ENCODE measurements around the gene MPO. TPM values are rescaled to one million over a fixed set of nuclear protein-coding genes. Genes with fewer than 3 reads are reported as not detected.

Gene MPO, protein sequence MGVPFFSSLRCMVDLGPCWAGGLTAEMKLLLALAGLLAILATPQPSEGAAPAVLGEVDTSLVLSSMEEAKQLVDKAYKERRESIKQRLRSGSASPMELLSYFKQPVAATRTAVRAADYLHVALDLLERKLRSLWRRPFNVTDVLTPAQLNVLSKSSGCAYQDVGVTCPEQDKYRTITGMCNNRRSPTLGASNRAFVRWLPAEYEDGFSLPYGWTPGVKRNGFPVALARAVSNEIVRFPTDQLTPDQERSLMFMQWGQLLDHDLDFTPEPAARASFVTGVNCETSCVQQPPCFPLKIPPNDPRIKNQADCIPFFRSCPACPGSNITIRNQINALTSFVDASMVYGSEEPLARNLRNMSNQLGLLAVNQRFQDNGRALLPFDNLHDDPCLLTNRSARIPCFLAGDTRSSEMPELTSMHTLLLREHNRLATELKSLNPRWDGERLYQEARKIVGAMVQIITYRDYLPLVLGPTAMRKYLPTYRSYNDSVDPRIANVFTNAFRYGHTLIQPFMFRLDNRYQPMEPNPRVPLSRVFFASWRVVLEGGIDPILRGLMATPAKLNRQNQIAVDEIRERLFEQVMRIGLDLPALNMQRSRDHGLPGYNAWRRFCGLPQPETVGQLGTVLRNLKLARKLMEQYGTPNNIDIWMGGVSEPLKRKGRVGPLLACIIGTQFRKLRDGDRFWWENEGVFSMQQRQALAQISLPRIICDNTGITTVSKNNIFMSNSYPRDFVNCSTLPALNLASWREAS
- total RNA-seq = not detected in 2 replicates
- polyA plus RNA-seq = not detected in 2 replicates

DNA sequence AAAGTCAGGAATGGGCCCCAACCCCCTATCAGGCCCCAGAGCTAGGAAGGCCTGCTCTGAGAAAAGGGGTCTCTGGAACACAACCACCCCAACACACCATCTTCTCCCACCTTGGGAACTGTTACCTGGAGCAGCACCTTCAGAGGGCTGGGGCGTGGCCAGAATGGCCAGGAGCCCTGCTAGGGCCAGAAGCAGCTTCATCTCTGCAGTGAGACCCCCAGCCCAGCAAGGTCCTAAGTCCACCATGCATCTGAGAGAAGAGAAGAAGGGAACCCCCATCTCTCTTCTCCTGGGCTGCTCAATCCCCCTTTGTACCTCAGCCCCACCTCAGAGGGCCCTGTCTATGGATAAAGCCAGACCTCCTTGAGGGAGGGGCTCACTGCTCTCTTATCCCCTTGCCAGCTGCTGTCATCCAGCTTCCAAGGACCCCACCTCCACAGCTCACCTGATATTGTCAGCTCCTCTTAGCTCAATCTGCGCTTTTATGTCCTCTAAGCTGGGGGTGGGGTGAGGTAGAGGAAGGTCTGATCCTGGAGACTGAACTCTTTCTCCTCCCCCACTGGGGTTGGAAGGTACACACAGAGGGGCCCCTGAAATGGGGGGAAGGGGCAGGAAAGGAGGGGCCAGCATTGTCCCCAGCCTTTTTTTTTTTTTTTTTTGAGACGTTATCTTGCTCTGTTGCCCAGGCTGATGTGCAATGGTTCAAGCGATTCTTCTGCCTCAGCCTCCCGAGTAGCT is at the start of gene MPO:
Gene MPO (minus strand): TSS at position 456 of the 738 bp plus-strand sequence. CDS start 177 bp downstream, at position 279.
- no peaks in the 10 kb centered on the region for H3K36me3 ChIP-seq
- no peaks in the 10 kb centered on the region for H3K27me3 ChIP-seq
- H3K27ac ChIP-seq = no peak within 1 kb of the TSS
- no peaks in the 10 kb centered on the region for H3K4me1 ChIP-seq (ENCODE audit: low read depth)
- no peak within 1 kb of the TSS for H3K4me3 ChIP-seq
- H3K9me3 ChIP-seq (ENCODE audit: low read depth) = no peaks in the 10 kb centered on the region
- no peak for DNase-seq (ENCODE audit: low read depth in 1 of 2, low spot score in 1 of 2)
- TF ChIP-seq, protein P1, sequence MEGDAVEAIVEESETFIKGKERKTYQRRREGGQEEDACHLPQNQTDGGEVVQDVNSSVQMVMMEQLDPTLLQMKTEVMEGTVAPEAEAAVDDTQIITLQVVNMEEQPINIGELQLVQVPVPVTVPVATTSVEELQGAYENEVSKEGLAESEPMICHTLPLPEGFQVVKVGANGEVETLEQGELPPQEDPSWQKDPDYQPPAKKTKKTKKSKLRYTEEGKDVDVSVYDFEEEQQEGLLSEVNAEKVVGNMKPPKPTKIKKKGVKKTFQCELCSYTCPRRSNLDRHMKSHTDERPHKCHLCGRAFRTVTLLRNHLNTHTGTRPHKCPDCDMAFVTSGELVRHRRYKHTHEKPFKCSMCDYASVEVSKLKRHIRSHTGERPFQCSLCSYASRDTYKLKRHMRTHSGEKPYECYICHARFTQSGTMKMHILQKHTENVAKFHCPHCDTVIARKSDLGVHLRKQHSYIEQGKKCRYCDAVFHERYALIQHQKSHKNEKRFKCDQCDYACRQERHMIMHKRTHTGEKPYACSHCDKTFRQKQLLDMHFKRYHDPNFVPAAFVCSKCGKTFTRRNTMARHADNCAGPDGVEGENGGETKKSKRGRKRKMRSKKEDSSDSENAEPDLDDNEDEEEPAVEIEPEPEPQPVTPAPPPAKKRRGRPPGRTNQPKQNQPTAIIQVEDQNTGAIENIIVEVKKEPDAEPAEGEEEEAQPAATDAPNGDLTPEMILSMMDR (IDR thresholded peaks at IDR 0.05; ENCODE audit: low read depth, low read length) = no peak

DNA sequence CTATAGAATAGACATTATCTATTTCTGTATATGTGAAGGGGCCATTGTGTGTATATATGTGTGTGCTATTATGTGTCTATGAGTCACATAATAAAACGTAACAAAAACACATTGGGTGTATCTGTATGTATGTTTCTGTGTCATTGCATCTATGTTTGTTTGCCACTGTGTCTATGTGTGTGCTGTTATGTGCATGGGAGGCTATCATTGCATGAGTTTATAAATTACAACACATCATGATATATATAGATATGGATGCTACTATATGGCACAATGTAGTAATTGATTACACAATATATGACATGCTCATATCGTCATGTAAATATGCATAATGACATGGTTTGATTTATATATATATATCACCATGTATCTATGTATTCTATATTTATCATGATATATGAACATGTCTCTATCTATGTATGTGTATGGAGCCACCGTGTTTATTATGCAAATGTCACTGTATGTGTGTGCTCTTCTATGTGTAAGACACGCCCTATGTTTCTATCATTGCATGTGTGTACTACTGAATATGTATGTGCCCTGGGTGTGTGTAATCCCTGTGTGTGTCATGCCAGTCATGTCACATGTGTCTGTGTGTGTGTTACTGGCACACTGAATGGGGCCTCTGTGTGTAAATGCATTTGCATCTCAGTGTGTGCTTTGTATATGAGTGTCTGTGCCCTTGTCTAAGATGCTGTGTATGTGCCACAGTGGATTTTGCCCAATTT is 49.2 kb upstream of the MPO start:
- TF ChIP-seq, protein P1 (IDR thresholded peaks at IDR 0.05; ENCODE audit: low read depth, low read length) = no peak
- no peak for DNase-seq (ENCODE audit: low read depth in 1 of 2, low spot score in 1 of 2)
- Histone ChIP-seq H3K27ac (no peak overlapping the region), H3K9me3 (ENCODE audit: low read depth) (no peaks in the 10 kb centered on the region), H3K4me1 (ENCODE audit: low read depth) (no peaks in the 10 kb centered on the region), H3K36me3 (no peaks in the 10 kb centered on the region), H3K27me3 (no peaks in the 10 kb centered on the region), H3K4me3 (no peak overlapping the region)

DNA sequence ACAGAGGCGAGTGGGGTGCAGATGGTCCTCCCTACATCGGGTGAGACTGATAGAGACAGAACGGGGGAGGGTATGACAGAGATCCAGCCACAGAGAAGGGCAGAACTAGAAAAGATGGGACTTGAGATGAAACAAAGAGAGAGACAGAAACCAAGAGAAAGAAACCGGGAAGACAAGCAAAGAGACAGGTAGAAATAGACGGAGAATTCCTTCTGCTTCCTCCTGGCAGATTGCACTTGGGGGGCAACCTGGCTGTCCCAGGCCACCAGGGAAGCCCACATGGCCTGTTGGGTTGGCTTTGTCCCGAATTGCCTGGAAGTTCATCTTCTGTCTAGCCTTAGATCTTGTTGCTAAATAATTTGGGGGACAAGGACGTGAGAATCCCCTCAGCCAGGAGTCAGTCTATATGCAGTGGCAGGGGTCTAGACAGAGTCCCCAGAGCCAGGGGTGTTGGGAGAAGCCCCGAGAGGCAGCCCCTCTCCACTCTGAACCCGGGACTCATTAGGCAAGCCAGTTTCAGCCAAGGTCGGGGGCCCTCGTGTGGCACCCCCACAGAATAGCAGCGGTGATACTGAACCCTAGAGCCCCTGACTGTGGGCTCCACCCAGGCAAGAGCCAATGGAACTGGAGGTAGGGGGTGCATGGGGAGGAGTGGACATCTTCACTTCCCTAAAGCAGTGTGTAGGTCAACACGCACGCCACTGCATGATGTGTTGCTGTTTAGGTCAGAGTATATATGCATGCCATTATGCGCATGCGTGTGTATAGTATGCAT is 48.5 kb upstream of the MPO start:
- TF ChIP-seq, protein P1 (IDR thresholded peaks at IDR 0.05; ENCODE audit: low read depth, low read length) = peak; percentile 36
- H3K4me1 ChIP-seq (ENCODE audit: low read depth) = no peaks in the 10 kb centered on the region
- DNase-seq (ENCODE audit: low read depth in 1 of 2, low spot score in 1 of 2) = peak in 1 of 2 donors; percentile 25
- no peaks in the 10 kb centered on the region for H3K27me3 ChIP-seq
- no peaks in the 10 kb centered on the region for H3K36me3 ChIP-seq
- no peak overlapping the region for H3K4me3 ChIP-seq
- H3K27ac ChIP-seq = no peak overlapping the region
- no peaks in the 10 kb centered on the region for H3K9me3 ChIP-seq (ENCODE audit: low read depth)

DNA sequence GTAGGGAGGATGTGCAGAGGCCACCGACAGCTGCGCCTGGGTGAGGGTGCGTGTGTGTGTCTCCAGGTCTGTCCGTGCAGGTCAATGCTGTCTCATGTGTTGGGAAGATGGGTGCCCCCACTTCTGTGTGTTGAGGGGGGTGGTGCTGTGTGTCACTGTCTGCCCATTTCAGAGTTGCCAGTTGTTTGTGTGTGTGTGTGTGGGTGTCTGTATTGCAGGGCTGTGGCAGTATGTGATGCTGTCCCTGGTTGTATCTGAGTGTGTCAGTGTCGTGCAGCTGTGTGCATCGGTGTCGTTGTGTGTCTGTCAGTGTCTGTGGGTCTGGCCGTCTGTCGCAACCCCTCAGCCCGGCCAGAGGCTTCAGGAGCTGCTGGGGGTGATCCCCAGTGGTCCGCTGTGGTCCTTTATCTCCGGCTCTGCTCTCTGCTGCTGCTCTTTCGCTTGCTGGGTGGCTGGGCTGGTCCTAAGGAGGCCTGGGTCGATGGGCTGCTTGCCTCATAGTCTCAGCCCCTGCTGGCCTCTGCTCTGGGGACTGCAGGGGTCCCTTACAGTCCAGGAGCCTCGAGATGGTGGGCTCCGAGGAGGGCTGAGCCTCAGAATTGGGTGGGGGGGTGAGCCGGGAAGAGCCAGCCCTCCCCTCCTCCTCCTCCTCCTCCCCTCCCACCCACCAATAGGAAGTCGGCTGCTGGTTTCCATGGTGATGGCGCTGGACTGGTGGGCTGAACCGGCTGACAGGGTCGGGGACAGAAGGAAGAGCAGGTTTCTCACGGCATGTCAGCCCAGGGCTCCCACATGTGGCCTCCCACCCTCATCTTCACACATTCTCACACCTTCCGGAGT is 47.7 kb upstream of the MPO start, which contains the start of gene TSPOAP1:
Gene TSPOAP1 (minus strand): TSS at position 601 of the 840 bp plus-strand sequence. CDS start 875 bp downstream, outside the sequence.
- H3K27ac ChIP-seq = no peak within 1 kb of the TSS
- H3K9me3 ChIP-seq (ENCODE audit: low read depth) = no peaks in the 10 kb centered on the region
- H3K4me3 ChIP-seq = no peak within 1 kb of the TSS
- no peaks in the 10 kb centered on the region for H3K27me3 ChIP-seq
- DNase-seq (ENCODE audit: low read depth in 1 of 2, low spot score in 1 of 2) = no peak
- TF ChIP-seq, protein P1 (IDR thresholded peaks at IDR 0.05; ENCODE audit: low read depth, low read length) = no peak
- no peaks in the 10 kb centered on the region for H3K4me1 ChIP-seq (ENCODE audit: low read depth)
- H3K36me3 ChIP-seq = no peaks in the 10 kb centered on the region

Data from cardiac muscle cell (in vitro differentiated cells and primary cell).